LNCAP (cell line): ENCODE measurements around the gene IL16.

Experiments
- CTCF ChIP-seq: fragments of 450-650 bp; IDR thresholded peaks from 2 replicates; pipeline ENCODE4 v1.5.1; 2017; ENCODE audit warnings: mild to moderate bottlenecking

The IL16 gene

DNA sequence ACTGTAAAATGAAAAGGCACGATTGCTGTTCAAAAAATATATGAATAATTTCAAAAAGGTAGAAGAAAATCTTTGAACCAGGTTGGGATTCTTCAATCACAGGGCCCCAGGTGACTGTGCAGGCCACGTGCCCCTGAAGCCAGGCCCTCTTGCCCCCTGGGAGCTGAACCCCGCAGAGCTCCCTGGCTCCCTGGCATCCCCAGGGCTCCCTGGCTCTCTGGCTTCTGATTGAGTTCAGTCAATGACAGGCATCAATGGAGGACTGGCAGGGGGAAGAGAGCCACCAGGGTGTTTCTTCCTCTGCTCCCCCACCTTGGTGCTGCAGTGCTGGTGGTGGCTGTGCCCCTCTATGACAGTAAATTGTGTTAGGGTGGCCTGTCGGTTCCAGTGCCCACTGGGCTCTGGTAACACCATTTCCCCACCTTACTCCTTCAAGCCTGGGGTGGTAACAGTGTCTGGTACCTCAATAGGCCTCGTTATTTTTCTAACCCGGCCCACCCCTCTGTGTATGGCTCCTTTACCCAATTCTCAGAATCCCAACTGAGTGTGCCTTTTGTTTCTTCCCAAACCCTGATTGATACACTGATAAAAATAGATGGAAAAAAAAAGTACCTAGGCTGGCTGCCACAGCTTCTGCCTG lies 64.6 kb downstream of the IL16 start:
- no peak for TF ChIP-seq CTCF

DNA sequence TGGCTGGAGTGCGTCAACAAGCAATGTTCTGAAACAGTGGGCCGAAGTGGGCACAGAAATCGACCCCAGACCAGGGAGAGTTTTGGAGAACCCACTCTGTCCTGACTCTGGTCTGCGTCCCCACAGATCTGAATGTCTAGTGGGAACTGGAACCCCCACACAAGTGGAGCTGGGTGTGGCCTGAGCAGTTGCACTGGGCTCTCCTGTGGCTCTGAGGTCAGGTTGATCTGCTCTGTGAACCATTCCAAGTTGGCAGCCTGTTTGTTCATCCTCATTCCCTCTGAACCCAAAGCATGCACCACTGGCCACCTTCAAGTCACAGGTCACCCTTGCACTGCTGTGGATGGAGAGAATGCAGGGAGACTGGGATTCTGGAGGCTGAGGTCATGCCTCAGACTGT lies 66.8 kb downstream of the IL16 start:
- no peak for TF ChIP-seq CTCF

DNA sequence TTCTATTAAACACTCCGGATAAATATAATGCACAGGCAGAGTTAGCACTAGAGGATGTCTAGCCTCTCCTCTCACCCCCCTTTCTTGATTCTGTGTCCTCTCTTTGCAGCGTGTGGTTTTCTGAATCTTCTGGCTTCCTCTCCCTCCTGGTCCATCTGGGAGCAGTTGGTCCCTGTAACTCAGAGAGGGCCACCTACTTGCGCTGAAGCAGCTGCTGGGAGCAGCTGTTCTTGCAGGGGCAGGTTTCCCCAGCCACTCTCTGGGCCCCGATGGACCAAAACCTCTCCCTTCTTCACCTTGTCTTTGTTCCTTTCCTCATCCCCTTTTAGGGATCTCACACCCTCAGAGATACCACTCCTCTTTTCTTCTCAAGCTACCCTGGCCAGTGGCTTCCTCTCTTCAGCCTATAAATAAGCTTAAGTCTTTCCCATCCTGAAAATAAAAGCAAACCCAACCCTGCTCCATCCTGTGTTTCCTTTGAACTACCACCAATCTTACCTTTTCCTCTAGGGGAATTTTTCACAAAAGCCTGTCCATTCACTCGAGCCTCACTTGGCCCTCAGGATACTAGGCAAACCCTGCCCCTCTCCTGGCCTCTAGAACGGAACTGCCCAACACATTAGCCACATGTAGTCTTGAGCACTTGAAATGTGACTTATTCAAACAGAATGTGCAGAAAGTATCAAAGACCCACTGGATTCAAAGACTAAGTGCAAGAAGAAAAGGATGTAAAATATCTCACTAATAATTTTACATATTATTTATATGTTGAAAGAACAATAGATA lies 67.6 kb downstream of the IL16 start:
- TF ChIP-seq CTCF, result no peak

DNA sequence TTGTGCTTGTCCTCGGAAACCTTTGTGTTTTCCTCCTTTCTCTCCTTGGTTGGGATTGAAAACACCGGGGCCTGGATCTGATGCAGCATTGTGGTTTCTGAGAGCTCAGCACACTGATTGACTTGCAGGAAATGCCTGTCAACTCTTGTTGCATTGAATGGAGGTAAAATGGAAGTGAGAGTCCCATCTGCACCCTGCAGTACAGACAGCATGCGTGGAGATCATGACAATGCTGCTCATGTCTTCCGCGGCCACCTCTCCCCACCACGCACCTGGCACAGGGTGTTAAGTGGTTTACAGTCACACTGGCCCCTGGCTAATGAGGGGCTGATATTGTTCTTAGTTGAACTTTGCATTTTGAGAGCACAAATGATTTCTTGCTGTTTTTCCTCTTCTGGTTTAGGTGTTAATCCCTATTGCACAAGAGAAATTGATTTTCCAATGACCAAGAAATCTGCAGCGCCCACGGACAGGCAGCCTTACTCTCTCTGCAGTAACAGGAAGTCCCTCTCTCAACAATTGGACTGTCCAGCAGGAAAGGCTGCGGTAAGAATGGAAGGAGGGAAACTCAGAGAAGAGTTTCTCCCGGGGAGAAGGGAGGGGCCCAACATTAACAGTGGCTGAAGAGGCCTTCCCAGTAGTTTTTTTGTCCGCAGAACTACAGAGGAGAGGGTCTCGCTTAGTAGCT lies 68.7 kb downstream of the IL16 start:
- TF ChIP-seq CTCF, result no peak

- peak; percentile 90 for TF ChIP-seq CTCF
Observed at GRCh38 chr15:81265944-81266775, 69.5 kb downstream of the IL16 start.

GRCh38 chr15:81268340-81268739 lies 71.7 kb downstream of the IL16 start:
- no peak for TF ChIP-seq CTCF
